Muscle of leg (tissue), 11 donors: ENCODE data around the gene RNU1-3. TPM values are rescaled to one million over a fixed set of nuclear protein-coding genes. Genes with fewer than 3 reads are reported as not detected.
"Not testable (repeated sequence)": the region's sequence is repeated elsewhere in the genome, so short reads cannot be mapped to it uniquely, and the experiment has no call there.

Experiments
- DNase-seq: peaks from one replicate; pipeline ENCODE4 v3.0.0; 2013
- H3K27ac ChIP-seq: one replicate; pipeline ENCODE4 v1.5.1; 2013; ENCODE audit warnings: mild to moderate bottlenecking, low read length, control low read depth
- H3K27me3 ChIP-seq: one replicate; pipeline ENCODE4 v1.6.1; 2013; ENCODE audit warnings: low read length; ENCODE audit not compliant: control insufficient read depth, insufficient read depth
- H3K36me3 ChIP-seq: one replicate; pipeline ENCODE4 v1.6.1; 2013; ENCODE audit warnings: low read length; ENCODE audit not compliant: control insufficient read depth, insufficient read depth
- H3K4me1 ChIP-seq: one replicate; pipeline ENCODE4 v1.6.1; 2013; ENCODE audit warnings: low read length; ENCODE audit not compliant: control insufficient read depth, insufficient read depth
- H3K4me3 ChIP-seq: one replicate; pipeline ENCODE4 v1.5.1; 2013; ENCODE audit warnings: low read length, control low read depth
- H3K9me3 ChIP-seq: replicated peaks from 2 replicates; pipeline ENCODE4 v1.6.1; 2013; ENCODE audit warnings: low read depth, low read length; ENCODE audit not compliant: control insufficient read depth
- WGBS: methylation state at CpG from one replicate; pipeline ENCODE4 v1.1.5; 2013; ENCODE audit warnings: missing lambda C conversion rate; ENCODE audit not compliant: insufficient coverage; 5-methylcytosine and 5-hydroxymethylcytosine counted together
- polyA plus RNA-seq, 8 donors: library from polyadenylated mRNA; unstranded; fragments of 120-200 nt; gene quantifications; one replicate each; pipeline versions ENCODE4 v1.2.1 to v1.2.3, GENCODE V29; 2013; ENCODE audit warnings: inconsistent platforms in 1 of 8, low replicate concordance in 1 of 8; ENCODE audit not compliant: insufficient read length in 8 of 8, insufficient read depth in 1 of 8
- total RNA-seq: library from RNA; stranded (reverse); fragments of 120-200 nt; gene quantifications from one replicate; pipeline ENCODE4 v1.2.4, GENCODE V29; 2013

Gene RNU1-3
- total and polyA plus RNA-seq, 9 donors: 2,384 TPM; not detected in 8

- H3K36me3 ChIP-seq, H3K4me3 ChIP-seq, DNase-seq, H3K4me1 ChIP-seq, H3K27me3 ChIP-seq, H3K27ac ChIP-seq, H3K9me3 ChIP-seq: not testable (repeated sequence)
- WGBS: no CpG with 5 or more reads among the region's 6 CpGs
Measured at GRCh38 chr1:16706302-16706701, 39.6 kb upstream of the RNU1-3 start.

GRCh38 chr1:16704502-16705100 lies 37.9 kb upstream of the RNU1-3 start:
- H3K27ac ChIP-seq, H3K4me3 ChIP-seq, H3K4me1 ChIP-seq, H3K27me3 ChIP-seq, H3K36me3 ChIP-seq, DNase-seq, H3K9me3 ChIP-seq: not testable (repeated sequence)
- no CpG with 5 or more reads among the region's 16 CpGs for WGBS

GRCh38 chr1:16704076-16704475 lies 37.3 kb upstream of the RNU1-3 start:
- not testable (repeated sequence) for H3K4me3 ChIP-seq, H3K4me1 ChIP-seq, DNase-seq, H3K36me3 ChIP-seq, H3K9me3 ChIP-seq, H3K27ac ChIP-seq
- WGBS: no CpG with 5 or more reads among the region's 13 CpGs
- H3K27me3 ChIP-seq: peaks cover 12% of the 10 kb centered on the region

GRCh38 chr1:16703602-16704001 lies 36.9 kb upstream of the RNU1-3 start:
- H3K9me3 ChIP-seq, H3K4me1 ChIP-seq, H3K27ac ChIP-seq, H3K36me3 ChIP-seq, DNase-seq, H3K4me3 ChIP-seq: not testable (repeated sequence)
- WGBS: no CpG with 5 or more reads among the region's 5 CpGs
- peaks cover 13% of the 10 kb centered on the region for H3K27me3 ChIP-seq

- WGBS: no CpG with 5 or more reads among the region's 7 CpGs
- not testable (repeated sequence) for H3K36me3 ChIP-seq, H3K4me1 ChIP-seq, H3K4me3 ChIP-seq, DNase-seq, H3K27ac ChIP-seq, H3K9me3 ChIP-seq
- peaks cover 16% of the 10 kb centered on the region for H3K27me3 ChIP-seq
Measured at GRCh38 chr1:16703141-16703540, 36.4 kb upstream of the RNU1-3 start.

GRCh38 chr1:16702280-16702679 lies 35.5 kb upstream of the RNU1-3 start:
- H3K27me3 ChIP-seq: peaks cover 19% of the 10 kb centered on the region
- H3K36me3 ChIP-seq, H3K27ac ChIP-seq, H3K9me3 ChIP-seq, H3K4me3 ChIP-seq, DNase-seq, H3K4me1 ChIP-seq: not testable (repeated sequence)
- no CpG with 5 or more reads among the region's 5 CpGs for whole genome bisulfite sequencing

GRCh38 chr1:16701189-16701588 lies 34.4 kb upstream of the RNU1-3 start:
- not testable (repeated sequence) for H3K36me3 ChIP-seq, H3K9me3 ChIP-seq, H3K4me3 ChIP-seq, H3K27ac ChIP-seq, DNase-seq, H3K4me1 ChIP-seq
- peaks cover 24% of the 10 kb centered on the region for H3K27me3 ChIP-seq
- no CpG with 5 or more reads among the region's 37 CpGs for WGBS

GRCh38 chr1:16700138-16700895 lies 33.6 kb upstream of the RNU1-3 start:
- peaks cover 24% of the 10 kb centered on the region for H3K27me3 ChIP-seq
- no CpG with 5 or more reads among the region's 57 CpGs for WGBS
- not testable (repeated sequence) for H3K4me1 ChIP-seq, H3K4me3 ChIP-seq, H3K9me3 ChIP-seq, DNase-seq, H3K27ac ChIP-seq, H3K36me3 ChIP-seq

GRCh38 chr1:16699440-16699839 lies 32.7 kb upstream of the RNU1-3 start:
- DNase-seq, H3K4me1 ChIP-seq, H3K4me3 ChIP-seq, H3K9me3 ChIP-seq, H3K27ac ChIP-seq, H3K36me3 ChIP-seq: not testable (repeated sequence)
- WGBS: 2% methylated on average over 29 of the region's 52 CpGs
- peaks cover 27% of the 10 kb centered on the region for H3K27me3 ChIP-seq

- not testable (repeated sequence) for H3K36me3 ChIP-seq, H3K27ac ChIP-seq, H3K9me3 ChIP-seq, H3K4me1 ChIP-seq, DNase-seq, H3K4me3 ChIP-seq
- WGBS: no CpG with 5 or more reads among the region's 7 CpGs
- H3K27me3 ChIP-seq: peaks cover 29% of the 10 kb centered on the region
Measured at GRCh38 chr1:16697152-16697551, 30.4 kb upstream of the RNU1-3 start.
